SK-N-SH treated with all-trans-retinoic acid at 6 μM for 48 hours (cell line): ENCODE data around the gene FAM171A1.

Experiments used
- BACH2 ChIP-seq: fragments of 250-450 bp; sonication (Bioruptor Pico); IDR thresholded peaks from 2 replicates; pipeline ENCODE4 v1.9.0; 2021; ENCODE audit warnings: mild to moderate bottlenecking, borderline replicate concordance
- ESRRG ChIP-seq: fragments of 250-450 bp; sonication (Bioruptor Pico); IDR thresholded peaks from 2 replicates; pipeline ENCODE4 v1.6.1; 2021; ENCODE audit warnings: mild to moderate bottlenecking
- SNAI2 ChIP-seq: fragments of 250-450 bp; sonication (Bioruptor Pico); IDR thresholded peaks from 2 replicates; pipeline ENCODE4 v1.5.0; 2020; ENCODE audit warnings: mild to moderate bottlenecking, moderate library complexity

DNA sequence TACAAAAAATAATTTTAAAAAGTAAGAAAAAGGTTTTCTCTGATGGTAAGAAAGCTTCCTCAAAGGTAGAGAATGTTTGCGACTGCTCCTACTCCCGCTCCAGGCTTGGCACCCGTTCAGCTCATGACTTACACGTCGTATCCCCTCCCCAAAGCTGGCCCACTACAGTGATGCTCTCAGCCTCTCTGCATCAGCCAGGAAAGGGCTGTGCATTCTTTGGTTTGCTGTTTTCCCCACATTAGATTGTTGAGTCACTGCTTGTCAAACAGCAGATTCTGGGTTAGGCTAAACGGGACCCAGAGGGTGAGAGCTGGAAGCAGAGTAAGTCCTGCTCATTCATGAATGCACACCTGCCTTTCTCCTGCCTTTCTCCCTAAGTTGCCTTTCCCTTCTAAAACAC is 147.9 kb downstream of the FAM171A1 start:
- TF ChIP-seq ESRRG (no peak), SNAI2 (CRISPR knock-in tag) (no peak), BACH2 (CRISPR knock-in tag) (no peak)
